C4-2B (cell line): Measurements from ENCODE around the gene KCNQ5.

Experiments
- CTCF ChIP-seq: fragments of 450-650 bp; conservative IDR thresholded peaks from 2 replicates; pipeline ENCODE4 v1.5.1; 2017; ENCODE audit warnings: mild to moderate bottlenecking
- ZFX ChIP-seq: fragments of 450-650 bp; IDR thresholded peaks from 2 replicates; pipeline ENCODE4 v1.6.1; 2017

- TF ChIP-seq CTCF (no peak), ZFX (no peak)
These were observed 457.2 kb downstream of the KCNQ5 start for GRCh38 chr6:73078908-73079610.
